HEK293 (cell line): ENCODE results near the gene MOV10L1.
A peak's percentile ranks its signal among the peaks of the same experiment; 100 is the strongest.

ENCODE experiments used
- CTCF ChIA-PET: fragments of 350-600 bp; formaldehyde crosslinking; extraction: SDS; loops from one replicate; lab custom pipeline; 2021; ENCODE audit warnings: antibody characterized with exemption; lab: Yijun Ruan, JAX
- POLR2A ChIA-PET: fragments of 300-600 bp; formaldehyde crosslinking; extraction: SDS; loops from one replicate; lab custom pipeline; 2020; ENCODE audit warnings: antibody characterized with exemption, inconsistent platforms; lab: Yijun Ruan, JAX
- H3K27ac ChIP-seq: fragments of 200-500 bp; sonication (Bioruptor generic); 2 replicates; pipeline ENCODE4 v1.5.1; 2014; ENCODE audit warnings: low read depth, low read length, control low read depth, inconsistent platforms; ENCODE audit errors: extremely low read depth
- H3K36me3 ChIP-seq, 2 experiments: fragments of 200-500 bp in 1 of 2; sonication (Bioruptor generic) in 1 of 2; 1 replicate in 1 of 2; 2 replicates in 1 of 2; pipeline ENCODE4 v1.5.1; 2014 to 2017; ENCODE audit warnings: inconsistent platforms in 2 of 2, low read length in 2 of 2; ENCODE audit not compliant: control insufficient read depth in 2 of 2, insufficient read depth in 1 of 2
- H3K4me1 ChIP-seq: fragments of 200-500 bp; sonication (Bioruptor generic); 2 replicates; pipeline ENCODE4 v1.5.1; 2014; ENCODE audit warnings: mild to moderate bottlenecking, low read length, inconsistent platforms; ENCODE audit not compliant: control insufficient read depth, insufficient read depth
- H3K4me3 ChIP-seq: 2 replicates; pipeline ENCODE4 v1.5.1; 2011; ENCODE audit warnings: low read depth, mild to moderate bottlenecking, control low read depth, low read length, moderate library complexity
- H3K9me3 ChIP-seq: fragments of 200-500 bp; sonication (Bioruptor generic); 2 replicates; pipeline ENCODE4 v1.5.1; 2014; ENCODE audit warnings: low read depth, low read length, inconsistent platforms; ENCODE audit not compliant: control insufficient read depth, insufficient read depth
- BCL11A ChIP-seq: fragments of 450-650 bp; formaldehyde crosslinking; IDR thresholded peaks from 2 replicates; pipeline ENCODE4 v1.5.1; 2016; ENCODE audit warnings: low read depth, missing biosample characterization, missing genetic modification characterization
- BCL11B ChIP-seq: fragments of 450-650 bp; formaldehyde crosslinking; IDR thresholded peaks from 2 replicates; pipeline ENCODE4 v1.5.1; 2016; ENCODE audit warnings: low read depth, missing biosample characterization, missing genetic modification characterization
- HOXD13 ChIP-seq: sonication (generic); formaldehyde crosslinking; IDR thresholded peaks from 2 replicates; pipeline ENCODE4 v1.8.0; 2022; ENCODE audit warnings: missing genetic modification reagents, borderline replicate concordance
- KLF10 ChIP-seq: fragments of 450-650 bp; IDR thresholded peaks from 2 replicates; pipeline ENCODE4 v1.5.1; 2018; ENCODE audit warnings: missing biosample characterization, mild to moderate bottlenecking, missing genetic modification characterization
- KLF8 ChIP-seq: fragments of 450-650 bp; formaldehyde crosslinking; IDR thresholded peaks from 2 replicates; pipeline ENCODE4 v1.5.1; 2016; ENCODE audit warnings: missing biosample characterization, missing genetic modification characterization
- MZF1 ChIP-seq: fragments of 450-650 bp; formaldehyde crosslinking; IDR thresholded peaks from 2 replicates; pipeline ENCODE4 v1.5.1; 2017; ENCODE audit warnings: missing biosample characterization, missing genetic modification characterization, borderline replicate concordance
- OVOL3 ChIP-seq: fragments of 450-650 bp; formaldehyde crosslinking; IDR thresholded peaks from 2 replicates; pipeline ENCODE4 v1.5.1; 2016; ENCODE audit warnings: missing biosample characterization, missing genetic modification characterization
- SCRT2 ChIP-seq: fragments of 450-650 bp; formaldehyde crosslinking; IDR thresholded peaks from 2 replicates; pipeline ENCODE4 v1.5.1; 2016; ENCODE audit warnings: missing biosample characterization, missing genetic modification characterization
- WT1 ChIP-seq: fragments of 450-650 bp; formaldehyde crosslinking; IDR thresholded peaks from 2 replicates; pipeline ENCODE4 v1.5.1; 2016; ENCODE audit warnings: missing biosample characterization, missing genetic modification characterization
- ZBTB48 ChIP-seq: fragments of 450-650 bp; formaldehyde crosslinking; IDR thresholded peaks from 2 replicates; pipeline ENCODE4 v1.5.1; 2016; ENCODE audit warnings: missing biosample characterization, missing genetic modification characterization
- ZNF560 ChIP-seq: fragments of 450-650 bp; formaldehyde crosslinking; IDR thresholded peaks from 2 replicates; pipeline ENCODE4 v1.5.1; 2017; ENCODE audit warnings: missing biosample characterization, missing genetic modification characterization, borderline replicate concordance
- ZNF585B ChIP-seq: fragments of 450-650 bp; formaldehyde crosslinking; IDR thresholded peaks from 2 replicates; pipeline ENCODE4 v1.5.1; 2016; ENCODE audit warnings: missing biosample characterization, missing genetic modification characterization
- ZNF707 ChIP-seq: fragments of 450-650 bp; formaldehyde crosslinking; IDR thresholded peaks from 2 replicates; pipeline ENCODE4 v1.5.1; 2016; ENCODE audit warnings: missing biosample characterization, missing genetic modification characterization
- ZNF791 ChIP-seq: fragments of 450-650 bp; formaldehyde crosslinking; IDR thresholded peaks from 2 replicates; pipeline ENCODE4 v1.5.1; 2016; ENCODE audit warnings: missing biosample characterization, missing genetic modification characterization
- ZSCAN16 ChIP-seq: fragments of 450-650 bp; formaldehyde crosslinking; IDR thresholded peaks from 2 replicates; pipeline ENCODE4 v1.5.1; 2016; ENCODE audit warnings: missing biosample characterization, missing genetic modification characterization
- TF ChIP-seq, protein P1 (sequence below): fragments of 450-650 bp; formaldehyde crosslinking; IDR thresholded peaks from 2 replicates; pipeline ENCODE4 v1.5.1; 2016; ENCODE audit warnings: missing biosample characterization, missing genetic modification characterization, borderline replicate concordance
- TF ChIP-seq, protein P2 (sequence below): fragments of 450-650 bp; formaldehyde crosslinking; IDR thresholded peaks from 2 replicates; pipeline ENCODE4 v1.5.1; 2016; ENCODE audit warnings: missing biosample characterization, missing genetic modification characterization, borderline replicate concordance

The MOV10L1 gene

DNA sequence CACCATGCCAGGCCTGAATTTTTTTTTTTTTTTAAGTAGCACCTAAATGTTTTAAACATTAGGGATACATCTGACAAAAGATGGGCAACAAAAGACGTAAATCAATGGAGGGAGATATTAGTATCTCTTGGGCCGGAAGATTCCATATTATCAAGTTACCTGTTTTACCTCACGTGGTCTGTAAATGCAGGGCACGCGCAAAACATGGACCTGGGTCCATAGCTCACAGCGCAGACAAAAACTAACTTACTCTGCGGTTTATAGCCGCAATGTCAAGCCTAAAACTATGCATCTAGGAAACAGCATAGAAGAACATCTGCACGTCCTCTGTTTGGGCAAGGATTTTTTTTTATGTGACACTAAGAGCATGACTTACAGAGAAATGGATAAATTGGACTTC lies 49.2 kb downstream of the MOV10L1 start (continued):
- no peak for TF ChIP-seq KLF10 (tag by site-specific recombination)
- no peak for TF ChIP-seq HOXD13 (CRISPR knock-in tag)
- no peak for TF ChIP-seq BCL11B

DNA sequence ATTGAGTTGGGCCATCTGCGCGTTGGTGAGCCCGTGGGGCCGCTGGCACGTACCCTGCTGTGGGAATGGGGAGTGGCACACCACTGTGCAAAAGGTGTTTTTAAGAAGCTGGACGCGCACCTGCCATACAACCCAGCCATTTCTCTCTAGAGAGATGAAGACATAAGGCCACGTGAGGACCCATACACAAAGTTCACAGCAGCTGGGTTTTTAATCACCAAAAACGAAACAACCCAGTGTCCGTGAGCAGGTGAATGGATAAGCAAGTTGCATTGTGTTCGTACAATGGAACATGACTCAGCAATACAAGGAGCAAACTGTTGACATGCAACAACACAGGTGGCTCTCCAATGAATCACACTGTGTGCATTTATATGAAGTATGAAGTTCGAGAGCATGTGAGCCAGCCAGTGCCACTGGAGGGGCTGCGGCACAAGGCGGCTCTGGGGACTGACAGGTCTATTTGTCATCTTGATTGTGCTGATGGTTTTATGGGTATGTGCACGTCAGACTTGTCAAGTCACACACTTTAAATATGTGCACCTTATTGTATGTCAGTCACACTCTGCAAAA lies 50.1 kb downstream of the MOV10L1 start:
- H3K27ac ChIP-seq: no peak overlapping the region
- TF ChIP-seq SCRT2 (tag by site-specific recombination) (peak; percentile 88), WT1 (tag by site-specific recombination) (peak; percentile 66), ZNF707 (no peak)
- ChIA-PET CTCF (interaction anchor here (0.5 to 1.5 kb wide), 6 partner anchors 9 to 395 kb away, joined by 3 to 4 read pairs (median 4); no protein-coding TSS in a partner anchor), POLR2A (no interaction called here)
- peaks cover 6% of the 10 kb centered on the region; the same call in 1 of the 2 replicates for H3K4me1 ChIP-seq
- H3K36me3 ChIP-seq: no peaks in the 10 kb centered on the region
- H3K9me3 ChIP-seq: no peaks in the 10 kb centered on the region
- H3K4me3 ChIP-seq: no peak overlapping the region

DNA sequence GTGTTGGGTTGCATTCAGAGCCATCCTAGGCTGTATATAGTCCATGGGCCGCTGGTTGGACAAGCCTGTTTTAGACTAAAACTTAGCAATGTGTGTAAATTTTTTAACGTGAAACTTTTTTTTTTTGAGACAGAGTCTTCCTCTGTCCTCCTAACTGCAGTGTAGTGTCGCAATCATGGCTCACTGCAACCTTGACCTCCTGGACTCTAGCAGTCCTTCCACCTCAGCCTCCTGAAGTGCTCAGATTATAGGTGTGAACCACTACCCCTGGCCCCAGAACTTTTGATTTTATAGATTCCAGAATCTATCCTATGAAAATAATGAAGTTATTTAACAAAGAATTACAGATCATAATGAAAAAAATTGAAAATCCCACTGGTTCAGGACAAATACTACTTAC lies 50.8 kb downstream of the MOV10L1 start:
- ChIA-PET CTCF (interaction anchor here (0.7 to 1.5 kb wide), 4 partner anchors 8 to 110 kb away, joined by 3 to 4 read pairs (median 4); no protein-coding TSS in a partner anchor), POLR2A (no interaction called here)
- Histone ChIP-seq H3K9me3 (no peaks in the 10 kb centered on the region), H3K27ac (no peak overlapping the region), H3K36me3 (no peaks in the 10 kb centered on the region), H3K4me1 (peaks cover 6% of the 10 kb centered on the region; the same call in 1 of the 2 replicates)
- no peak for TF ChIP-seq ZSCAN16 (tag by site-specific recombination)
- TF ChIP-seq KLF8 (tag by site-specific recombination): no peak
- TF ChIP-seq, protein P1, sequence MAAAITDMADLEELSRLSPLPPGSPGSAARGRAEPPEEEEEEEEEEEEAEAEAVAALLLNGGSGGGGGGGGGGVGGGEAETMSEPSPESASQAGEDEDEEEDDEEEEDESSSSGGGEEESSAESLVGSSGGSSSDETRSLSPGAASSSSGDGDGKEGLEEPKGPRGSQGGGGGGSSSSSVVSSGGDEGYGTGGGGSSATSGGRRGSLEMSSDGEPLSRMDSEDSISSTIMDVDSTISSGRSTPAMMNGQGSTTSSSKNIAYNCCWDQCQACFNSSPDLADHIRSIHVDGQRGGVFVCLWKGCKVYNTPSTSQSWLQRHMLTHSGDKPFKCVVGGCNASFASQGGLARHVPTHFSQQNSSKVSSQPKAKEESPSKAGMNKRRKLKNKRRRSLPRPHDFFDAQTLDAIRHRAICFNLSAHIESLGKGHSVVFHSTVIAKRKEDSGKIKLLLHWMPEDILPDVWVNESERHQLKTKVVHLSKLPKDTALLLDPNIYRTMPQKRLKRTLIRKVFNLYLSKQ (tag by site-specific recombination): no peak
- no peak for TF ChIP-seq ZNF585B (tag by site-specific recombination)
- no peak for TF ChIP-seq OVOL3 (tag by site-specific recombination)
- TF ChIP-seq ZBTB48 (tag by site-specific recombination): no peak
- TF ChIP-seq MZF1 (tag by site-specific recombination): no peak
- TF ChIP-seq ZNF791 (tag by site-specific recombination): no peak
- TF ChIP-seq ZNF560 (tag by site-specific recombination): no peak
- TF ChIP-seq, protein P2, sequence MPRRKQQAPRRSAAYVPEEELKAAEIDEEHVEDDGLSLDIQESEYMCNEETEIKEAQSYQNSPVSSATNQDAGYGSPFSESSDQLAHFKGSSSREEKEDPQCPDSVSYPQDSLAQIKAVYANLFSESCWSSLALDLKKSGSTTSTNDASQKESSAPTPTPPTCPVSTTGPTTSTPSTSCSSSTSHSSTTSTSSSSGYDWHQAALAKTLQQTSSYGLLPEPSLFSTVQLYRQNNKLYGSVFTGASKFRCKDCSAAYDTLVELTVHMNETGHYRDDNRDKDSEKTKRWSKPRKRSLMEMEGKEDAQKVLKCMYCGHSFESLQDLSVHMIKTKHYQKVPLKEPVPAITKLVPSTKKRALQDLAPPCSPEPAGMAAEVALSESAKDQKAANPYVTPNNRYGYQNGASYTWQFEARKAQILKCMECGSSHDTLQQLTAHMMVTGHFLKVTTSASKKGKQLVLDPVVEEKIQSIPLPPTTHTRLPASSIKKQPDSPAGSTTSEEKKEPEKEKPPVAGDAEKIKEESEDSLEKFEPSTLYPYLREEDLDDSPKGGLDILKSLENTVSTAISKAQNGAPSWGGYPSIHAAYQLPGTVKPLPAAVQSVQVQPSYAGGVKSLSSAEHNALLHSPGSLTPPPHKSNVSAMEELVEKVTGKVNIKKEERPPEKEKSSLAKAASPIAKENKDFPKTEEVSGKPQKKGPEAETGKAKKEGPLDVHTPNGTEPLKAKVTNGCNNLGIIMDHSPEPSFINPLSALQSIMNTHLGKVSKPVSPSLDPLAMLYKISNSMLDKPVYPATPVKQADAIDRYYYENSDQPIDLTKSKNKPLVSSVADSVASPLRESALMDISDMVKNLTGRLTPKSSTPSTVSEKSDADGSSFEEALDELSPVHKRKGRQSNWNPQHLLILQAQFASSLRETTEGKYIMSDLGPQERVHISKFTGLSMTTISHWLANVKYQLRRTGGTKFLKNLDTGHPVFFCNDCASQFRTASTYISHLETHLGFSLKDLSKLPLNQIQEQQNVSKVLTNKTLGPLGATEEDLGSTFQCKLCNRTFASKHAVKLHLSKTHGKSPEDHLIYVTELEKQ: no peak
- no peak for TF ChIP-seq BCL11A (tag by site-specific recombination)
- TF ChIP-seq, all 188 proteins: peak for 0
- H3K4me3 ChIP-seq: no peak overlapping the region
